Activated naive CD8-positive, alpha-beta T cell treated with anti-CD3 and anti-CD28 coated beads for 36 hours (primary cell): ENCODE results near the gene PDXDC1. TPM values are rescaled to one million over a fixed set of nuclear protein-coding genes. Genes with fewer than 3 reads are reported as not detected.
"Not testable (repeated sequence)": the region's sequence is repeated elsewhere in the genome, so short reads cannot be mapped to it uniquely, and the experiment has no call there.

ENCODE experiments used
- DNase-seq: peaks from one replicate; pipeline ENCODE4 v3.0.0; 2021
- H3K27ac Mint-ChIP-seq: one replicate; pipeline ENCODE4 v1.8.0; 2022; ENCODE audit warnings: mild to moderate bottlenecking, moderate library complexity, mixed read lengths
- H3K27me3 Mint-ChIP-seq: one replicate; pipeline ENCODE4 v1.8.0; 2022; ENCODE audit warnings: mild to moderate bottlenecking, mixed read lengths
- H3K36me3 Mint-ChIP-seq: one replicate; pipeline ENCODE4 v1.8.0; 2021; ENCODE audit warnings: mild to moderate bottlenecking, mixed read lengths
- H3K4me1 Mint-ChIP-seq: one replicate; pipeline ENCODE4 v1.8.0; 2021; ENCODE audit warnings: mixed read lengths
- H3K4me3 Mint-ChIP-seq: one replicate; pipeline ENCODE4 v1.8.0; 2022; ENCODE audit warnings: mild to moderate bottlenecking, moderate library complexity, mixed read lengths
- H3K9me3 Mint-ChIP-seq: one replicate; pipeline ENCODE4 v1.8.0; 2022; ENCODE audit warnings: mixed read lengths
- total RNA-seq, 2 experiments: library from RNA; stranded (reverse); gene quantifications; one replicate each; pipeline ENCODE4 v1.2.3, GENCODE V29; 2021

The PDXDC1 gene
- total RNA-seq, 2 experiments from 2014 or later, result 53.4 to 58.7 TPM

GRCh38 chr16:15054357-15055140 lies 79.7 kb downstream of the PDXDC1 start:
- H3K4me1 Mint-ChIP-seq, result peaks cover 18% of the 10 kb centered on the region
- no peaks in the 10 kb centered on the region for H3K27me3 Mint-ChIP-seq
- DNase-seq, result no peak
- H3K36me3 Mint-ChIP-seq, result peaks cover 4% of the 10 kb centered on the region
- H3K27ac Mint-ChIP-seq, result peak overlapping the region; percentile 59
- peak overlapping the region; percentile 83 for H3K4me3 Mint-ChIP-seq
- no peaks in the 10 kb centered on the region for H3K9me3 Mint-ChIP-seq

GRCh38 chr16:15055141-15056053 lies 80.6 kb downstream of the PDXDC1 start:
- Mint-ChIP-seq H3K27me3 (no peaks in the 10 kb centered on the region), H3K36me3 (peaks cover 4% of the 10 kb centered on the region), H3K4me1 (peaks cover 18% of the 10 kb centered on the region), H3K27ac (peak overlapping the region; percentile 59), H3K4me3 (peak overlapping the region; percentile 83), H3K9me3 (no peaks in the 10 kb centered on the region)
- DNase-seq, result no peak

- H3K27ac Mint-ChIP-seq, result no peak overlapping the region
- H3K4me3 Mint-ChIP-seq, result no peak overlapping the region
- no peak for DNase-seq
- no peaks in the 10 kb centered on the region for H3K27me3 Mint-ChIP-seq
- H3K4me1 Mint-ChIP-seq, result peaks cover 18% of the 10 kb centered on the region
- H3K9me3 Mint-ChIP-seq, result no peaks in the 10 kb centered on the region
- peaks cover 23% of the 10 kb centered on the region for H3K36me3 Mint-ChIP-seq
Measured at GRCh38 chr16:15057681-15058417, 83.0 kb downstream of the PDXDC1 start.

- Mint-ChIP-seq H3K27ac (no peak overlapping the region), H3K27me3 (no peaks in the 10 kb centered on the region), H3K36me3 (peaks cover 27% of the 10 kb centered on the region), H3K4me3 (no peak overlapping the region), H3K4me1 (peaks cover 13% of the 10 kb centered on the region), H3K9me3 (no peaks in the 10 kb centered on the region)
- DNase-seq, result no peak
Measured at GRCh38 chr16:15059324-15059723, 84.5 kb downstream of the PDXDC1 start.

- not testable (repeated sequence) for H3K4me1 Mint-ChIP-seq, H3K4me3 Mint-ChIP-seq, DNase-seq, H3K9me3 Mint-ChIP-seq, H3K27me3 Mint-ChIP-seq
- H3K27ac Mint-ChIP-seq, result peak overlapping the region; percentile 36
- H3K36me3 Mint-ChIP-seq, result peaks cover 30% of the 10 kb centered on the region
Measured at GRCh38 chr16:15062085-15062810, 87.4 kb downstream of the PDXDC1 start.

GRCh38 chr16:15065961-15066360 lies 91.1 kb downstream of the PDXDC1 start:
- H3K36me3 Mint-ChIP-seq, result peaks cover 24% of the 10 kb centered on the region
- not testable (repeated sequence) for H3K4me1 Mint-ChIP-seq, H3K4me3 Mint-ChIP-seq, DNase-seq, H3K27ac Mint-ChIP-seq, H3K9me3 Mint-ChIP-seq, H3K27me3 Mint-ChIP-seq

- H3K4me1 Mint-ChIP-seq, H3K9me3 Mint-ChIP-seq, H3K4me3 Mint-ChIP-seq, H3K27ac Mint-ChIP-seq, H3K27me3 Mint-ChIP-seq, DNase-seq: not testable (repeated sequence)
- H3K36me3 Mint-ChIP-seq, result peaks cover 19% of the 10 kb centered on the region
Measured at GRCh38 chr16:15066690-15067089, 91.9 kb downstream of the PDXDC1 start.

GRCh38 chr16:15071013-15071412 lies 96.2 kb downstream of the PDXDC1 start:
- not testable (repeated sequence) for H3K9me3 Mint-ChIP-seq, H3K4me1 Mint-ChIP-seq, DNase-seq, H3K27ac Mint-ChIP-seq, H3K4me3 Mint-ChIP-seq, H3K27me3 Mint-ChIP-seq
- H3K36me3 Mint-ChIP-seq, result peaks cover 19% of the 10 kb centered on the region

GRCh38 chr16:15071916-15072769 lies 97.3 kb downstream of the PDXDC1 start:
- H3K36me3 Mint-ChIP-seq, result peaks cover 21% of the 10 kb centered on the region
- H3K4me1 Mint-ChIP-seq, H3K4me3 Mint-ChIP-seq, H3K27me3 Mint-ChIP-seq, DNase-seq, H3K9me3 Mint-ChIP-seq, H3K27ac Mint-ChIP-seq: not testable (repeated sequence)

- no peak overlapping the region for H3K27ac Mint-ChIP-seq
- no peak overlapping the region for H3K4me3 Mint-ChIP-seq
- peaks cover 5% of the 10 kb centered on the region for H3K4me1 Mint-ChIP-seq
- no peaks in the 10 kb centered on the region for H3K9me3 Mint-ChIP-seq
- no peaks in the 10 kb centered on the region for H3K27me3 Mint-ChIP-seq
- no peak for DNase-seq
- peaks cover 24% of the 10 kb centered on the region for H3K36me3 Mint-ChIP-seq
Measured at GRCh38 chr16:15073101-15073500, 98.3 kb downstream of the PDXDC1 start.

- Mint-ChIP-seq H3K27ac (peak overlapping the region; percentile 61), H3K36me3 (peaks cover 29% of the 10 kb centered on the region)
- H3K9me3 Mint-ChIP-seq, H3K4me3 Mint-ChIP-seq, H3K27me3 Mint-ChIP-seq, H3K4me1 Mint-ChIP-seq, DNase-seq: not testable (repeated sequence)
Measured at GRCh38 chr16:15076161-15076560, 101.3 kb downstream of the PDXDC1 start.

GRCh38 chr16:15080883-15081282 lies 106.1 kb downstream of the PDXDC1 start:
- not testable (repeated sequence) for H3K4me3 Mint-ChIP-seq, H3K27me3 Mint-ChIP-seq, H3K27ac Mint-ChIP-seq, H3K4me1 Mint-ChIP-seq, DNase-seq, H3K9me3 Mint-ChIP-seq
- H3K36me3 Mint-ChIP-seq, result peaks cover 28% of the 10 kb centered on the region

GRCh38 chr16:15082788-15083187 lies 108.0 kb downstream of the PDXDC1 start:
- H3K27ac Mint-ChIP-seq, H3K27me3 Mint-ChIP-seq, DNase-seq, H3K4me3 Mint-ChIP-seq, H3K4me1 Mint-ChIP-seq, H3K9me3 Mint-ChIP-seq: not testable (repeated sequence)
- H3K36me3 Mint-ChIP-seq, result peaks cover 23% of the 10 kb centered on the region
